ENCODE measurements around the gene GLTP. TPM values are rescaled to one million over a fixed set of nuclear protein-coding genes. Genes with fewer than 3 reads are reported as not detected.

Gene GLTP
- total and polyA plus RNA-seq, 2 donors (not counting 1 experiment from before 2014, with no cell fraction given): 51.2 to 67.9 TPM

DNA sequence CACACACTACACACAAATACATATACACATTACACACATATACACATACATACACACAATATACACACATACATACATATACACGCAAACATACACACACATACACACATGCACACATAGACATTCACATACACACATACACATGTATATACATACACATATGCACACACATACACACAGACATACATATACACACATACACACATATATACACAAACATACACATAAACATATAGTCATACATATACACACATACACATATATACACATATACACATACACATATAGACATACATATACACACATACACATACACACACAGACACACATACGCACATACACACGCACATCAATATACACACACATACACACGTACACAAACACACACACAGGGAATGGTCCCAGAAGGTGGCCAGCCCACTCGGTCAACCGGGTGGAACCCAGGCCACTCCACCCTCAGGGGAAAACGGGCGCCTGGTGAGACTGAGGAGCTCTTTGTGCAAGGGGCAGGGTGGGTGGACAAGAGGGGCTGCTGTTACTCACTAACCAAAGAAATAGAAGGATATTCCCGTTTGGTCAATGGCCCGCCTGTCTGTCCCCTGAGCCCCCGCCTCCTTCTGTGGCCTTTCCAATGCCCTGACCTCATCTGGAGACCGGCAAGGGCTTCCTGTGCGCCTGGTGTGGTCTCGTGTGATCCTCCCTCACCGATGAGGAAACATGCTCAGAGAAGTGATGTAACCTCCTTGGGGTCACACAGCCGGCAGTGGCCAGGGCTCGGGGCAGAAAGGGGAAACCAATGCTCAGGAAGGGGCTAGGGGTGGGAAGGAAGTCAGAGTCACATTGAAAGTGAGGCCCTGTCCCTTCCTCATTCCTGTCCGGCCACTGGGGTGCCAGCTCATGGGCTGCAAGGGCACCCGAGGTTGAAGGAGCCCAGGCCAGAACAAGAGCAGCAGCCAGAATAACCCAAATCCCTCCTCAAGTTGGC is 52.5 kb downstream of the GLTP start:
- no peak overlapping the region for H2AFZ ChIP-seq (ENCODE audit: low read length)

DNA sequence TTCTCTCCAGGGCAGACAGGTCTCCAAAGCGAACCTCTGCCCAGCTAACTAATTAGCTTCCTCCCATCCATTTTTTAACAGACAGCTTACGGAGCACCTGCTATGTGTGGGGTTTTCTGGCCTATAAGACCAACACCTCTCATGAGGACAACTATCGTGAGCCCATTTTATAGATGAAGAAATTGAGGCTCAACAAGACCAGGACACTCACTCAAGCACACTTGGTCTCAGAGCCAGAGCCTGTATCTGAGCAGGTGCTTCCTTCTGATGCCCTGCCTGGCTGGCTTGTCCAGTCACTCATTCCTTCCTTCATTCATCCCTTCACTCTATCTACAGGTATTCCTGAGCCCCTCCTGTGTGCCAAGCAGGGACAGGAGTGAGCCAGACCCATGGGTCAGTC is 53.3 kb downstream of the GLTP start:
- Histone ChIP-seq H4K20me1 (ENCODE audit: control insufficient read depth, extremely low read depth, insufficient read depth, low read length) (no peaks in the 10 kb centered on the region), H3K79me2 (ENCODE audit: control insufficient read depth, insufficient read depth, low read length) (no peaks in the 10 kb centered on the region), H3K27me3 (ENCODE audit: control insufficient read depth, insufficient read depth, low read length) (peaks cover 5% of the 10 kb centered on the region), H3K9me3 (ENCODE audit: control insufficient read depth, insufficient read depth, low read depth, low read length) (no peaks in the 10 kb centered on the region), H3K27ac (ENCODE audit: insufficient read depth, low read length) (no peak overlapping the region), H3K4me3 (replicated peaks in 1 of 4; ENCODE audit: control extremely low read depth in 1 of 4, insufficient read depth in 1 of 4, low read depth in 3 of 4, low read length in 4 of 4) (no peak overlapping the region), H3K4me2 (ENCODE audit: extremely low read depth, insufficient read depth, low read length) (no peak overlapping the region), H3K36me3 (ENCODE audit: control insufficient read depth, insufficient read depth, low read length) (no peaks in the 10 kb centered on the region), H2AFZ (ENCODE audit: low read length) (no peak overlapping the region), H3K4me1 (ENCODE audit: control insufficient read depth, extremely low read depth, insufficient read depth, low read length) (no peaks in the 10 kb centered on the region), H3K9ac (ENCODE audit: insufficient read depth, low read length) (no peak overlapping the region)
- DNase-seq (ENCODE audit: low read depth in 2 of 2): no peak
- TF ChIP-seq, protein P1, sequence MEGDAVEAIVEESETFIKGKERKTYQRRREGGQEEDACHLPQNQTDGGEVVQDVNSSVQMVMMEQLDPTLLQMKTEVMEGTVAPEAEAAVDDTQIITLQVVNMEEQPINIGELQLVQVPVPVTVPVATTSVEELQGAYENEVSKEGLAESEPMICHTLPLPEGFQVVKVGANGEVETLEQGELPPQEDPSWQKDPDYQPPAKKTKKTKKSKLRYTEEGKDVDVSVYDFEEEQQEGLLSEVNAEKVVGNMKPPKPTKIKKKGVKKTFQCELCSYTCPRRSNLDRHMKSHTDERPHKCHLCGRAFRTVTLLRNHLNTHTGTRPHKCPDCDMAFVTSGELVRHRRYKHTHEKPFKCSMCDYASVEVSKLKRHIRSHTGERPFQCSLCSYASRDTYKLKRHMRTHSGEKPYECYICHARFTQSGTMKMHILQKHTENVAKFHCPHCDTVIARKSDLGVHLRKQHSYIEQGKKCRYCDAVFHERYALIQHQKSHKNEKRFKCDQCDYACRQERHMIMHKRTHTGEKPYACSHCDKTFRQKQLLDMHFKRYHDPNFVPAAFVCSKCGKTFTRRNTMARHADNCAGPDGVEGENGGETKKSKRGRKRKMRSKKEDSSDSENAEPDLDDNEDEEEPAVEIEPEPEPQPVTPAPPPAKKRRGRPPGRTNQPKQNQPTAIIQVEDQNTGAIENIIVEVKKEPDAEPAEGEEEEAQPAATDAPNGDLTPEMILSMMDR (conservative IDR thresholded peaks at IDR 0.05 in 1 of 2, IDR thresholded peaks at IDR 0.05 in 1 of 2; ENCODE audit: low read depth in 1 of 2, low read length in 2 of 2): no peak
- no peak for TF ChIP-seq EZH2 (IDR thresholded peaks at IDR 0.05; ENCODE audit: low read length, missing control alignments)

More for the DNA sequence above, 52.5 kb downstream of the GLTP start:
- Histone ChIP-seq H3K27me3 (ENCODE audit: control insufficient read depth, insufficient read depth, low read length) (peaks cover 5% of the 10 kb centered on the region), H3K4me2 (ENCODE audit: extremely low read depth, insufficient read depth, low read length) (no peak overlapping the region), H3K9me3 (ENCODE audit: control insufficient read depth, insufficient read depth, low read depth, low read length) (no peaks in the 10 kb centered on the region), H3K36me3 (ENCODE audit: control insufficient read depth, insufficient read depth, low read length) (no peaks in the 10 kb centered on the region), H3K4me1 (ENCODE audit: control insufficient read depth, extremely low read depth, insufficient read depth, low read length) (no peaks in the 10 kb centered on the region), H4K20me1 (ENCODE audit: control insufficient read depth, extremely low read depth, insufficient read depth, low read length) (no peaks in the 10 kb centered on the region), H3K79me2 (ENCODE audit: control insufficient read depth, insufficient read depth, low read length) (no peaks in the 10 kb centered on the region), H3K4me3 (replicated peaks in 1 of 4; ENCODE audit: control extremely low read depth in 1 of 4, insufficient read depth in 1 of 4, low read depth in 3 of 4, low read length in 4 of 4) (no peak overlapping the region), H3K9ac (ENCODE audit: insufficient read depth, low read length) (no peak overlapping the region), H3K27ac (ENCODE audit: insufficient read depth, low read length) (no peak overlapping the region)
- no peak for DNase-seq (ENCODE audit: low read depth in 2 of 2)
- TF ChIP-seq, protein P1 (conservative IDR thresholded peaks at IDR 0.05 in 1 of 2, IDR thresholded peaks at IDR 0.05 in 1 of 2; ENCODE audit: low read depth in 1 of 2, low read length in 2 of 2): no peak
- TF ChIP-seq EZH2 (IDR thresholded peaks at IDR 0.05; ENCODE audit: low read length, missing control alignments): no peak

DNA sequence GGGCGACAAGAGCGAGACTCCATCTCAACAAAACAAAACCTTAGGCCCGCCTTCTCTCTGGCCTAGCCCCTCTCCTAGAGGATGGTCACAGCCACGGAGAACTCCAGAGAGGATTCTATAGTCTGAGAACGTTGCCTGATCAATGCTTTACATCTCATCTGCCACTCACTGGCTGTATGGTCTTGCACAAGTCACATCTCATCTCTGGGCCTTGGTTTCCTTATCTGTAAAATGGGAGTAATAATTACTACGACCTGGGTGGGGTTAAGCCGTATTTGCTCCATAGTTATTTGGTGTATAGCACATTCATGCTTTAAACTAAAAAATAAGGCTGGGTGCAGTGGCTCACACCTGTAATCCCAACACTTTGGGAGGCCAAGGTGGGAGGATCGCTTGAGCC is 55.6 kb downstream of the GLTP start:
- Histone ChIP-seq H3K4me2 (ENCODE audit: extremely low read depth, insufficient read depth, low read length) (no peak overlapping the region), H3K4me3 (replicated peaks in 1 of 4; ENCODE audit: control extremely low read depth in 1 of 4, insufficient read depth in 1 of 4, low read depth in 3 of 4, low read length in 4 of 4) (no peak overlapping the region), H3K27me3 (ENCODE audit: control insufficient read depth, insufficient read depth, low read length) (peaks cover 2% of the 10 kb centered on the region), H3K79me2 (ENCODE audit: control insufficient read depth, insufficient read depth, low read length) (no peaks in the 10 kb centered on the region), H3K9me3 (ENCODE audit: control insufficient read depth, insufficient read depth, low read depth, low read length) (no peaks in the 10 kb centered on the region), H3K27ac (ENCODE audit: insufficient read depth, low read length) (no peak overlapping the region), H2AFZ (ENCODE audit: low read length) (no peak overlapping the region), H3K9ac (ENCODE audit: insufficient read depth, low read length) (no peak overlapping the region), H3K36me3 (ENCODE audit: control insufficient read depth, insufficient read depth, low read length) (no peaks in the 10 kb centered on the region), H3K4me1 (ENCODE audit: control insufficient read depth, extremely low read depth, insufficient read depth, low read length) (no peaks in the 10 kb centered on the region), H4K20me1 (ENCODE audit: control insufficient read depth, extremely low read depth, insufficient read depth, low read length) (no peaks in the 10 kb centered on the region)
- no peak for DNase-seq (ENCODE audit: low read depth in 2 of 2)
- TF ChIP-seq, protein P1 (conservative IDR thresholded peaks at IDR 0.05 in 1 of 2, IDR thresholded peaks at IDR 0.05 in 1 of 2; ENCODE audit: low read depth in 1 of 2, low read length in 2 of 2): no peak
- TF ChIP-seq EZH2 (IDR thresholded peaks at IDR 0.05; ENCODE audit: low read length, missing control alignments): no peak
